H9 (cell line): ENCODE data around the gene STS. TPM values are rescaled to one million over a fixed set of nuclear protein-coding genes. Genes with fewer than 3 reads are reported as not detected.

Experiments
- DNase-seq: peaks from one replicate; pipeline ENCODE4 v3.0.0-alpha.2; 2017
- H2AFZ ChIP-seq: one replicate; pipeline ENCODE4 v1.6.1; 2013; ENCODE audit warnings: mild to moderate bottlenecking, low read length, control low read depth, moderate library complexity
- H2AK5ac ChIP-seq: 2 replicates; pipeline ENCODE4 v1.6.1; 2013; ENCODE audit warnings: low read length, control low read depth, mixed read lengths; ENCODE audit not compliant: insufficient read length
- H2BK120ac ChIP-seq: one replicate; pipeline ENCODE4 v1.6.1; 2013; ENCODE audit warnings: low read depth, mild to moderate bottlenecking, low read length, control low read depth, inconsistent platforms; ENCODE audit not compliant: poor library complexity, severe bottlenecking
- H2BK12ac ChIP-seq: 2 replicates; pipeline ENCODE4 v1.6.1; 2013; ENCODE audit warnings: low read length, control low read depth, mixed read lengths, low read depth; ENCODE audit not compliant: insufficient read length
- H2BK15ac ChIP-seq: 2 replicates; pipeline ENCODE4 v1.6.1; 2013; ENCODE audit warnings: low read depth, low read length, control low read depth
- H2BK20ac ChIP-seq: one replicate; pipeline ENCODE4 v1.6.1; 2013; ENCODE audit warnings: low read depth, mild to moderate bottlenecking, low read length, control low read depth, inconsistent platforms; ENCODE audit not compliant: poor library complexity, severe bottlenecking
- H2BK5ac ChIP-seq: 2 replicates; pipeline ENCODE4 v1.6.1; 2013; ENCODE audit warnings: low read length, control low read depth, mixed read lengths; ENCODE audit not compliant: insufficient read length
- H3K14ac ChIP-seq: 2 replicates; pipeline ENCODE4 v1.6.1; 2013; ENCODE audit warnings: low read length, control low read depth; ENCODE audit not compliant: insufficient read depth
- H3K18ac ChIP-seq: 2 replicates; pipeline ENCODE4 v1.6.1; 2013; ENCODE audit warnings: low read depth, mild to moderate bottlenecking, mixed read lengths, low read length, control low read depth; ENCODE audit not compliant: insufficient read length
- H3K23ac ChIP-seq: 2 replicates; pipeline ENCODE4 v1.6.1; 2013; ENCODE audit warnings: low read length, control low read depth, mixed read lengths, low read depth; ENCODE audit not compliant: insufficient read length
- H3K23me2 ChIP-seq: 2 replicates; pipeline ENCODE4 v1.6.1; 2013; ENCODE audit warnings: low read depth, mild to moderate bottlenecking, mixed read lengths, low read length, control low read depth; ENCODE audit not compliant: insufficient read length, poor library complexity, severe bottlenecking
- H3K27ac ChIP-seq: 2 replicates; pipeline ENCODE4 v1.5.1; 2013; ENCODE audit warnings: low read length, control low read depth, mixed read lengths, low read depth; ENCODE audit not compliant: insufficient read length
- H3K27me3 ChIP-seq: 2 replicates; pipeline ENCODE4 v1.6.1; 2013; ENCODE audit warnings: low read length, control low read depth, inconsistent platforms; ENCODE audit not compliant: insufficient read depth
- H3K4ac ChIP-seq: 2 replicates; pipeline ENCODE4 v1.6.1; 2013; ENCODE audit warnings: low read depth, mild to moderate bottlenecking, control low read depth, inconsistent platforms, low read length, moderate library complexity
- H3K4me1 ChIP-seq: 2 replicates; pipeline ENCODE4 v1.6.1; 2013; ENCODE audit warnings: low read length, control low read depth, inconsistent platforms; ENCODE audit not compliant: insufficient read depth
- H3K4me2 ChIP-seq: 2 replicates; pipeline ENCODE4 v1.6.1; 2013; ENCODE audit warnings: low read length, control low read depth, mixed read lengths; ENCODE audit not compliant: insufficient read length, insufficient read depth
- H3K56ac ChIP-seq: 2 replicates; pipeline ENCODE4 v1.6.1; 2013; ENCODE audit warnings: low read depth, mild to moderate bottlenecking, mixed read lengths, low read length, control low read depth; ENCODE audit not compliant: insufficient read length
- H3K79me1 ChIP-seq: 2 replicates; pipeline ENCODE4 v1.6.1; 2013; ENCODE audit warnings: low read depth, mild to moderate bottlenecking, moderate library complexity, low read length, control low read depth, inconsistent platforms; ENCODE audit not compliant: insufficient read depth, poor library complexity, severe bottlenecking
- H3K79me2 ChIP-seq: 2 replicates; pipeline ENCODE4 v1.6.1; 2013; ENCODE audit warnings: low read length, control low read depth, inconsistent platforms; ENCODE audit not compliant: insufficient read depth
- H3K9ac ChIP-seq: 2 replicates; pipeline ENCODE4 v1.6.1; 2013; ENCODE audit warnings: low read length, control low read depth, mixed read lengths; ENCODE audit not compliant: insufficient read length; ENCODE audit errors: extremely low read depth
- H3K9me3 ChIP-seq: one replicate; pipeline ENCODE4 v1.6.1; 2013; ENCODE audit warnings: low read depth, low read length, inconsistent platforms; ENCODE audit not compliant: control insufficient read depth
- H3T11ph ChIP-seq: one replicate; pipeline ENCODE4 v1.6.1; 2013; ENCODE audit warnings: mild to moderate bottlenecking, low read length, control low read depth, inconsistent platforms
- H4K20me1 ChIP-seq: one replicate; pipeline ENCODE4 v1.6.1; 2013; ENCODE audit not compliant: control insufficient read depth, insufficient read length, insufficient read depth
- H4K5ac ChIP-seq: 2 replicates; pipeline ENCODE4 v1.6.1; 2013; ENCODE audit warnings: low read depth, mild to moderate bottlenecking, mixed read lengths, low read length, control low read depth; ENCODE audit not compliant: insufficient read length
- H4K8ac ChIP-seq: replicated peaks from 2 replicates; pipeline ENCODE4 v1.6.1; 2013; ENCODE audit warnings: low read length, control low read depth, mixed read lengths, low read depth; ENCODE audit not compliant: insufficient read length
- H4K91ac ChIP-seq: 2 replicates; pipeline ENCODE4 v1.6.1; 2013; ENCODE audit warnings: low read depth, mild to moderate bottlenecking, moderate library complexity, mixed read lengths, low read length, control low read depth; ENCODE audit not compliant: insufficient read length
- H3K27ac Mint-ChIP-seq, 3 experiments: 2 replicates in 2 of 3; 3 replicates in 1 of 3; pipeline ENCODE4 v1.8.0; 2020 to 2021; ENCODE audit warnings: mixed read lengths in 3 of 3, mild to moderate bottlenecking in 1 of 3, moderate library complexity in 1 of 3
- H3K27me3 Mint-ChIP-seq: 2 replicates; pipeline ENCODE4 v1.8.0; 2021; ENCODE audit warnings: low read depth, mild to moderate bottlenecking, moderate library complexity, mixed read lengths
- H3K36me3 Mint-ChIP-seq, 3 experiments: 2 replicates in 2 of 3; 3 replicates in 1 of 3; pipeline ENCODE4 v1.8.0; 2020 to 2021; ENCODE audit warnings: low read depth in 3 of 3, mixed read lengths in 3 of 3; ENCODE audit not compliant: insufficient read depth in 1 of 3
- H3K4me1 Mint-ChIP-seq, 2 experiments: 2 replicates each; pipeline ENCODE4 v1.8.0; 2020; ENCODE audit warnings: mixed read lengths in 2 of 2
- H3K4me3 Mint-ChIP-seq, 2 experiments: 2 replicates in 1 of 2; 3 replicates in 1 of 2; pipeline ENCODE4 v1.8.0; 2020 to 2021; ENCODE audit warnings: mild to moderate bottlenecking in 2 of 2, mixed read lengths in 2 of 2, moderate library complexity in 1 of 2
- H3K9me3 Mint-ChIP-seq, 2 experiments: 2 replicates in 1 of 2; 3 replicates in 1 of 2; pipeline ENCODE4 v1.8.0; 2020; ENCODE audit warnings: mild to moderate bottlenecking in 2 of 2, mixed read lengths in 2 of 2, moderate library complexity in 1 of 2
- CTCF ChIP-seq: fragments of 200-600 bp; sonication (generic); conservative IDR thresholded peaks from 3 replicates; pipeline ENCODE4 v1.8.0; 2021; ENCODE audit warnings: antibody characterized with exemption, mild to moderate bottlenecking
- WGBS: extraction: QIAGEN DNeasy Blood & Tissue Kit; methylation state at CpG from one replicate; pipeline ENCODE4 v1.1.7; 2013; ENCODE audit warnings: missing lambda C conversion rate, low lambda C conversion rate, mixed read lengths; ENCODE audit not compliant: insufficient read length; ENCODE audit errors: extremely low coverage; 5-methylcytosine and 5-hydroxymethylcytosine counted together
- total RNA-seq: library from RNA; stranded (reverse); gene quantifications from 2 replicates; pipeline ENCODE4 v1.2.1, GENCODE V29; 2021

The STS gene
- total RNA-seq, 1 experiment from 2014 or later: 3.6 TPM

- Histone ChIP-seq H4K91ac (no peak overlapping the region), H2BK5ac (no peak overlapping the region), H3K27me3 (no peaks in the 10 kb centered on the region), H2BK20ac (no peak overlapping the region), H3K27ac (no peak overlapping the region), H3K79me1 (no peaks in the 10 kb centered on the region), H4K20me1 (no peaks in the 10 kb centered on the region), H3K79me2 (no peaks in the 10 kb centered on the region; the same call in 1 of the 2 replicates), H3K9ac (no peak overlapping the region), H2AK5ac (no peak overlapping the region), H3K4ac (no peak overlapping the region), H3T11ph (no peak overlapping the region), H4K8ac (no peak overlapping the region), H2BK15ac (no peak overlapping the region), H3K18ac (no peak overlapping the region), H3K56ac (no peak overlapping the region), H4K5ac (no peak overlapping the region), H2AFZ (no peak overlapping the region), H3K4me2 (no peak overlapping the region), H3K23me2 (peaks cover 5% of the 10 kb centered on the region), H3K4me1 (no peaks in the 10 kb centered on the region), H3K23ac (no peak overlapping the region), H2BK120ac (no peak overlapping the region), H3K9me3 (no peaks in the 10 kb centered on the region), H3K14ac (no peak overlapping the region), H2BK12ac (no peak overlapping the region)
- H3K4me3 Mint-ChIP-seq: no peak overlapping the region
- H3K4me1 Mint-ChIP-seq: peaks cover 8 to 11% of the 10 kb centered on the region in 2 experiments
- peak overlapping the region in 1 of 3 experiments; percentile 90; a peak in 2 of 7 replicates for H3K27ac Mint-ChIP-seq
- no CpG with 5 or more reads among the region's 8 CpGs for WGBS
- no peak for TF ChIP-seq CTCF
- peaks cover 0 to 13% (median 3%) of the 10 kb centered on the region in 3 experiments; a peak in 2 of 7 replicates for H3K36me3 Mint-ChIP-seq
- no peaks in the 10 kb centered on the region; the same call in 1 of the 2 replicates for H3K27me3 Mint-ChIP-seq
- no peak for DNase-seq
- no peaks in the 10 kb centered on the region for H3K9me3 Mint-ChIP-seq
Observed at GRCh38 chrX:7143941-7144525, 3.5 kb upstream of the STS start.
